Esophagus muscularis mucosa (tissue), 4 donors: ENCODE data around the gene PRKAG2. TPM values are rescaled to one million over a fixed set of nuclear protein-coding genes. Genes with fewer than 3 reads are reported as not detected.

ENCODE experiments used
- DNase-seq: peaks from one replicate; pipeline ENCODE4 v3.0.0-alpha.2; 2017; ENCODE audit errors: extremely low spot score
- H3K27ac ChIP-seq, 4 donors: fragments of 200-600 bp; sonication (generic); replicated peaks in 1 of 4; 1 replicate in 3 of 4; 2 replicates in 1 of 4; pipeline ENCODE4 v1.5.1; 2016 to 2019; ENCODE audit warnings: mild to moderate bottlenecking in 1 of 4
- H3K27me3 ChIP-seq, 4 donors: fragments of 200-600 bp; sonication (generic); one replicate each; pipeline versions ENCODE4 v1.5.1 to v1.6.0; 2016 to 2019
- H3K36me3 ChIP-seq, 4 donors: fragments of 200-600 bp; sonication (generic); one replicate each; pipeline ENCODE4 v1.5.1; 2016 to 2019
- H3K4me1 ChIP-seq, 4 donors: fragments of 200-600 bp; sonication (generic); one replicate each; pipeline ENCODE4 v1.5.1; 2016 to 2019
- H3K4me3 ChIP-seq, 4 donors: fragments of 200-600 bp; sonication (generic); 1 replicate in 2 of 4; 2 replicates in 2 of 4; pipeline ENCODE4 v1.5.1; 2016 to 2019; ENCODE audit warnings: mild to moderate bottlenecking in 4 of 4, moderate library complexity in 1 of 4
- H3K9me3 ChIP-seq, 4 donors: fragments of 200-600 bp; sonication (generic); 1 replicate in 3 of 4; 2 replicates in 1 of 4; pipeline ENCODE4 v1.5.1; 2016 to 2019
- POLR2A ChIP-seq: fragments of 450-650 bp; IDR thresholded peaks from one replicate; pipeline ENCODE4 v1.6.1; 2017; ENCODE audit warnings: antibody characterized with exemption, moderate library complexity, mild to moderate bottlenecking, low read depth
- POLR2AphosphoS5 ChIP-seq, 2 donors: sonication (generic); formaldehyde crosslinking; IDR thresholded peaks; one replicate each; pipeline ENCODE4 v1.6.1; 2017; ENCODE audit warnings: antibody characterized with exemption in 2 of 2
- WGBS: methylation state at CpG from one replicate; pipeline ENCODE4 v1.1.5; 2018; 5-methylcytosine and 5-hydroxymethylcytosine counted together
- intact Hi-C: fragments of 100-400 bp; cut with DNase I; formaldehyde crosslinking; loops from one replicate; pipeline ENCODE4 v1.15.1; 2023
- small RNA-seq, 3 donors: library from RNA; depleted of rRNA; stranded (forward); fragments of <200 nt; gene quantifications; one replicate each; pipeline ENCODE3, GENCODE V24; 2016
- total RNA-seq, 4 donors: library from RNA; depleted of rRNA; stranded (reverse); fragments of >200 nt; gene quantifications; one replicate each; pipeline versions ENCODE4 v1.1.0 to v1.2.1, GENCODE V29; 2016

The PRKAG2 gene
- total RNA-seq, 4 donors from 2014 or later, result 51.3 to 97.2 (median 77.5) TPM

DNA sequence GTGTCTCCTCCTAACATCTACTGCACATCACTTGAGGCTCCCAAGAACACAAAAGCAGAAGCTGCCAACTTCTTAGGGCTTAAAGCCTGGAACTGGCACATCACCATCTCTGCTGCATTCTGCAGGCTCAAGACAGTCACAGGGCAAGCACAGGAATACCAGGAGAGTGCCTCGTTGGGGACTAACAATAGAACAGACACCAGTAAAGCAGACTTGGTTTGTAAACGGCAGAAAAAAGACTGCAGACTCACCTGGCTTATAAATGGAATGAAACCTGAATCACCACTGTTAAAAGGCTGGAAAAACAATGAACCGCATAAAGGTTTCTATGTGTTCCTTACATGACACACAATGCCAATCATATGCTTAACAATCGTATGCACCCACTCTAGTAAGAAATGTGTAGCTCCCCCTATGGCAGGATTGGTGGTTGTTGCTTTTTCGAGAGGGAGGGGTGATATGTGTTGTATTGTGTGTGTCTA, 370.0 kb downstream of the PRKAG2 start:
- no peaks in the 10 kb centered on the region for H3K27me3 ChIP-seq
- intact Hi-C loops, result no loop called here
- H3K4me1 ChIP-seq, result peaks cover 76 to 97% (median 96%) of the 10 kb centered on the region in 4 donors
- no peak overlapping the region for H3K4me3 ChIP-seq
- TF ChIP-seq POLR2A (no peak), POLR2AphosphoS5 (IDR thresholded peaks at IDR 0.05) (peak; percentile 60 to 82)
- H3K36me3 ChIP-seq, result no peaks in the 10 kb centered on the region
- H3K27ac ChIP-seq, result peak overlapping the region; percentile 47 to 79 (median 60)
- H3K9me3 ChIP-seq, result no peaks in the 10 kb centered on the region
- no peak for DNase-seq
- 52% methylated on average over 5 of the region's 5 CpGs for WGBS

Small RNA genes within 50 kb of the gene (small RNA-seq; reads per million reads assigned to genes)
- gene RF00019 (0 reads per million in 3 donors), gene RNU6-604P (0 reads per million in 3 donors)

Other genes with a start within 250 kb of the PRKAG2 start
- gene GALNTL5, start 79.3 kb upstream of the PRKAG2 start, total RNA-seq, result not detected
- gene GALNT11, start 148.6 kb upstream of the PRKAG2 start, total RNA-seq, result 10 to 100 TPM; 33.2 to 51.8 (median 39.5) TPM